ENCODE results near the gene MAP3K5. TPM values are rescaled to one million over a fixed set of nuclear protein-coding genes. Genes with fewer than 3 reads are reported as not detected.

Gene MAP3K5
- total RNA-seq, 4 donors from 2014 or later: 19.4 to 36.1 (median 21.1) TPM

DNA sequence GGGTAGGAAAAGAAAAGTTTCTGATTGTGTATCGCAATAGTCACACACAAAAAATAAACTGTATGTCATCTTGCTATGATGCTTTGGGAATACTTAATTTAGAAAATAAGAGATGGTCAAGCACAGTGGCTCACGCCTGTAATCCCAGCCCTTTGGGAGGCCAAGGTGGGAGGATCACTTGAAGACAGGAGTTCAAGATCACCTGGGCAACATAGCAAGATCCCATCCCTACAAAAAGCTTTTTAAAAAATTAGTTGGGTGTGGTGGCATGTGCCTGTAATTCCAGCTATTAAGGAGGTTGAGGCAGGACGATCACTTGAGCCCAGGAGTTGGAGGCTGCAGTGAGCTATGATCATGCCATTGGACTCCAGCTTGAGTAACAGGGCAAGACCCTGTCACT, 269.6 kb downstream of the MAP3K5 start:
- WGBS: 94% methylated on average over 3 of the region's 3 CpGs
- Histone ChIP-seq H3K27me3 (no peaks in the 10 kb centered on the region), H3K36me3 (no peaks in the 10 kb centered on the region), H3K9me3 (no peaks in the 10 kb centered on the region), H3K4me1 (peaks cover 14% of the 10 kb centered on the region), H3K27ac (no peak overlapping the region), H3K4me3 (no peak overlapping the region)
- DNase-seq (ENCODE audit: low spot score in 2 of 2): no peak
- TF ChIP-seq, protein P1, sequence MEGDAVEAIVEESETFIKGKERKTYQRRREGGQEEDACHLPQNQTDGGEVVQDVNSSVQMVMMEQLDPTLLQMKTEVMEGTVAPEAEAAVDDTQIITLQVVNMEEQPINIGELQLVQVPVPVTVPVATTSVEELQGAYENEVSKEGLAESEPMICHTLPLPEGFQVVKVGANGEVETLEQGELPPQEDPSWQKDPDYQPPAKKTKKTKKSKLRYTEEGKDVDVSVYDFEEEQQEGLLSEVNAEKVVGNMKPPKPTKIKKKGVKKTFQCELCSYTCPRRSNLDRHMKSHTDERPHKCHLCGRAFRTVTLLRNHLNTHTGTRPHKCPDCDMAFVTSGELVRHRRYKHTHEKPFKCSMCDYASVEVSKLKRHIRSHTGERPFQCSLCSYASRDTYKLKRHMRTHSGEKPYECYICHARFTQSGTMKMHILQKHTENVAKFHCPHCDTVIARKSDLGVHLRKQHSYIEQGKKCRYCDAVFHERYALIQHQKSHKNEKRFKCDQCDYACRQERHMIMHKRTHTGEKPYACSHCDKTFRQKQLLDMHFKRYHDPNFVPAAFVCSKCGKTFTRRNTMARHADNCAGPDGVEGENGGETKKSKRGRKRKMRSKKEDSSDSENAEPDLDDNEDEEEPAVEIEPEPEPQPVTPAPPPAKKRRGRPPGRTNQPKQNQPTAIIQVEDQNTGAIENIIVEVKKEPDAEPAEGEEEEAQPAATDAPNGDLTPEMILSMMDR (IDR thresholded peaks at IDR 0.05): no peak
- TF ChIP-seq EP300 (IDR thresholded peaks at IDR 0.05): no peak
- TF ChIP-seq POLR2AphosphoS5 (IDR thresholded peaks at IDR 0.05): no peak
- TF ChIP-seq POLR2A (IDR thresholded peaks at IDR 0.05): no peak

DNA sequence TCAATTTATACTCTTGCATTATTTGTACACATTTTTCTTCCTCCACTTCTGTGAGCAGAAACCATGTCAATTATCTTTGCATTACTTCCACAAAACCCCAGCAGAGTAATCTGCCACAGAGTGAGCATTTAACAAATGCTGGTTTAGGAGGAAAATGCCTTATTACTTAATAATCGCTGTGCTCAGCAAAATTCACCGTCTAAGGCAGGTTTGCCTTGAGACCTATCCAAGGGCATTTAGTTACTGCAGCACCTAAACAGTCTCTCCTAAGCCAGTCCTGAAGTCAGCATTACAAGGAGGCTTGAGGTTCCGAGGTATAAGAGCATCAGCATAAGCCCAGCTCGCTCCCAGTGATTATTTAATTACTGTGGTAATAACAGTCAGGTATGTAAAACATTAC, 270.4 kb downstream of the MAP3K5 start:
- H3K27me3 ChIP-seq: no peaks in the 10 kb centered on the region
- H3K4me1 ChIP-seq: peaks cover 10% of the 10 kb centered on the region
- DNase-seq (ENCODE audit: low spot score in 2 of 2): no peak
- WGBS: 85% methylated on average over 4 of the region's 4 CpGs
- H3K27ac ChIP-seq: no peak overlapping the region
- TF ChIP-seq, protein P1 (IDR thresholded peaks at IDR 0.05): no peak
- no peak for TF ChIP-seq POLR2A (IDR thresholded peaks at IDR 0.05)
- TF ChIP-seq POLR2AphosphoS5 (IDR thresholded peaks at IDR 0.05): no peak
- TF ChIP-seq EP300 (IDR thresholded peaks at IDR 0.05): no peak
- no peak overlapping the region for H3K4me3 ChIP-seq
- H3K36me3 ChIP-seq: no peaks in the 10 kb centered on the region
- H3K9me3 ChIP-seq: no peaks in the 10 kb centered on the region

DNA sequence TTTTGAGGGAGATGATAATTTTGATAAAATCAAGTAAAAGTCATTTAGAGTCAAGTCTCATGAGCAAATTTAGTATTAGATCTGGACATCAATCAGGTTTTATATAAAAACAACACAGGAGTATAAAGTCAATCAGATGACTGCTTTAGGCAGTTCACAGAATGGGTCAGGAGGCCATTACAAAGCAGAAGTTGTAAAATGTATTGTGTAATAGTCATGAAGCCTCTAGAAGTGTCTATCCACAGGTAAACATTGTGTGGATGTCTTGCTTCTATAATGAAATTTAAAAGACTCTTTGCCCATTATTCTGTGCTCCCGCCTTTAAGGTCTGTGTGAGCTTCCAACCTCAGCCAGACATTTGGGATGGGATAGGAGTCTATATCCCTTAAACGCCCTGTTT, 270.9 kb downstream of the MAP3K5 start:
- no peak for DNase-seq (ENCODE audit: low spot score in 2 of 2)
- Histone ChIP-seq H3K9me3 (no peaks in the 10 kb centered on the region), H3K27me3 (no peaks in the 10 kb centered on the region), H3K27ac (no peak overlapping the region), H3K4me1 (peaks cover 6% of the 10 kb centered on the region), H3K4me3 (no peak overlapping the region), H3K36me3 (no peaks in the 10 kb centered on the region)
- TF ChIP-seq POLR2A (IDR thresholded peaks at IDR 0.05) (no peak), POLR2AphosphoS5 (IDR thresholded peaks at IDR 0.05) (no peak), EP300 (IDR thresholded peaks at IDR 0.05) (no peak)
- TF ChIP-seq, protein P1 (IDR thresholded peaks at IDR 0.05): no peak
- WGBS: 51% methylated on average over 2 of the region's 2 CpGs

DNA sequence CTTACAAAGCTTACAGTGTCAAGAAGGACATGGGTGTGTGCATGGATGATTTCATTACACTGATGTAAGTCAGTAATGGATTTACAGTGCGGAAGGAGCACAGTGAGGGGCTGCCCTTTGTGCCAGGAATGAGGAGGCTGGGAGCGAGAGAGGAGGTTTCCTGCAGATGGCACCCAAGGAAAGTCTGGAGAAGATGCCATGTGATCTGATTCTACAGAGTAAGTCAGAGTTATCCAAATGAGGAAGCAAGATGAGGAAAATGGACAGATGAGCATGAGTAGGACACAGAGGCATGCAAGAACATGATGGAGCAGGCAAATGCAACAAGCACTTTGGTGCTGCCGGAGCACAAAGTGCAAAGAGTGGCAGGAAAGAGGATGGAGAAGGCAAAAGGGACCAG, 271.8 kb downstream of the MAP3K5 start:
- Histone ChIP-seq H3K27ac (no peak overlapping the region), H3K36me3 (no peaks in the 10 kb centered on the region), H3K4me1 (no peaks in the 10 kb centered on the region), H3K27me3 (no peaks in the 10 kb centered on the region), H3K4me3 (no peak overlapping the region), H3K9me3 (no peaks in the 10 kb centered on the region)
- WGBS: 66% methylated on average over 3 of the region's 3 CpGs
- TF ChIP-seq, protein P1 (IDR thresholded peaks at IDR 0.05): no peak
- no peak for TF ChIP-seq POLR2A (IDR thresholded peaks at IDR 0.05)
- TF ChIP-seq POLR2AphosphoS5 (IDR thresholded peaks at IDR 0.05): no peak
- no peak for TF ChIP-seq EP300 (IDR thresholded peaks at IDR 0.05)
- no peak for DNase-seq (ENCODE audit: low spot score in 2 of 2)

DNA sequence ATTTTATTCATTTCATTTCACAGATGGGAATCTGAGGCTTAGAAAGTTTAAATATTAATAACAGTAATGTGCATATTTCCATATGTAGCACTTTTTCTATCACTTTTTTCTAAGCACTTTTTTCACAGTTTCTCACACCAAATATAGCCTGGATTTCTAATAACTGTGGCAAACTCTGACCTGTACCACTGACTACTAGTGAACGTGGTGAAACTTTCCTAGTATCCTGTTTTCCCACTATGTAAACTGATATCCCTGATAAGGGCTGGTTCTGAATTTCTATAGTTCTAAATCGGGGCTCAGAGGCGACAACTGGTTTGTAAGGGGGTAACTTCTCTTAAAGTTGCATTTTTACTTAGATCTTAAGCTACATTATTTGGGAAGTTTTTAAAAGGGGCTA, 274.7 kb downstream of the MAP3K5 start:
- no peak for DNase-seq (ENCODE audit: low spot score in 2 of 2)

More for the DNA sequence above, 274.7 kb downstream of the MAP3K5 start:
- H3K36me3 ChIP-seq: no peaks in the 10 kb centered on the region
- no peak overlapping the region for H3K4me3 ChIP-seq
- 83% methylated on average over 3 of the region's 3 CpGs for WGBS
- H3K4me1 ChIP-seq: no peaks in the 10 kb centered on the region
- no peak overlapping the region for H3K27ac ChIP-seq
- H3K27me3 ChIP-seq: no peaks in the 10 kb centered on the region
- TF ChIP-seq, protein P1 (IDR thresholded peaks at IDR 0.05): no peak
- TF ChIP-seq POLR2AphosphoS5 (IDR thresholded peaks at IDR 0.05) (no peak), EP300 (IDR thresholded peaks at IDR 0.05) (no peak), POLR2A (IDR thresholded peaks at IDR 0.05) (no peak)
- no peaks in the 10 kb centered on the region for H3K9me3 ChIP-seq

Measured in suprapubic skin (tissue), 4 donors.